Smooth muscle cell (in vitro differentiated cells): ENCODE results near the gene EIF5. TPM values are rescaled to one million over a fixed set of nuclear protein-coding genes. Genes with fewer than 3 reads are reported as not detected.

Source experiments
- DNase-seq: peaks from one replicate; lab custom pipeline; 2025; ENCODE audit not compliant: unreplicated experiment; lab: John Stamatoyannopoulos, UW
- H2AFZ ChIP-seq: fragments of 200-600 bp; sonication (generic); 2 replicates; pipeline ENCODE4 v1.6.0; 2016; ENCODE audit warnings: antibody characterized with exemption, low read depth, mild to moderate bottlenecking
- H3F3A ChIP-seq: fragments of 200-600 bp; sonication (generic); 2 replicates; pipeline ENCODE4 v1.6.0; 2017; ENCODE audit warnings: antibody characterized with exemption, low read depth
- H3K27ac ChIP-seq: fragments of 200-600 bp; sonication (generic); 2 replicates; pipeline ENCODE4 v1.5.1; 2016; ENCODE audit warnings: low read depth, mild to moderate bottlenecking
- H3K27me3 ChIP-seq: fragments of 200-600 bp; sonication (generic); 2 replicates; pipeline ENCODE4 v1.6.1; 2016; ENCODE audit warnings: low read depth, mild to moderate bottlenecking
- H3K36me3 ChIP-seq: fragments of 200-600 bp; sonication (generic); 2 replicates; pipeline ENCODE4 v1.5.1; 2016; ENCODE audit warnings: low read depth
- H3K4me1 ChIP-seq: fragments of 200-600 bp; sonication (generic); 2 replicates; pipeline ENCODE4 v1.5.1; 2016; ENCODE audit warnings: low read depth
- H3K4me2 ChIP-seq: fragments of 200-600 bp; sonication (generic); 2 replicates; pipeline ENCODE4 v1.6.0; 2016; ENCODE audit warnings: mild to moderate bottlenecking
- H3K4me3 ChIP-seq: fragments of 200-600 bp; sonication (generic); 2 replicates; pipeline ENCODE4 v1.5.1; 2016; ENCODE audit warnings: mild to moderate bottlenecking
- H3K79me2 ChIP-seq: fragments of 200-600 bp; sonication (generic); 2 replicates; pipeline ENCODE4 v1.6.0; 2016; ENCODE audit warnings: low read depth, mild to moderate bottlenecking
- H3K9ac ChIP-seq: fragments of 200-600 bp; sonication (generic); 2 replicates; pipeline ENCODE4 v1.6.0; 2016; ENCODE audit warnings: low read depth
- H3K9me3 ChIP-seq: fragments of 200-600 bp; sonication (generic); replicated peaks from 2 replicates; pipeline ENCODE4 v1.5.1; 2016; ENCODE audit warnings: low read depth
- H4K20me1 ChIP-seq: fragments of 200-600 bp; sonication (generic); 2 replicates; pipeline ENCODE4 v1.6.0; 2016; ENCODE audit warnings: low read depth
- WGBS: methylation state at CpG from one replicate; pipeline ENCODE4 v1.1.7; 2016; ENCODE audit warnings: low lambda C conversion rate; 5-methylcytosine and 5-hydroxymethylcytosine counted together
- polyA plus RNA-seq: library from polyadenylated mRNA; unstranded; fragments of >200 nt; fragmentation: Nextera tagmentation; extraction: Ambion mirVana; gene quantifications from 2 replicates; pipeline ENCODE4 v1.2.1, GENCODE V29; 2016
- total RNA-seq: library from RNA; depleted of rRNA; stranded (reverse); fragments of >200 nt; gene quantifications from 2 replicates; pipeline ENCODE4 v1.2.3, GENCODE V29; 2014
- TF ChIP-seq, protein P1 (sequence below): fragments of 200-600 bp; sonication (generic); IDR thresholded peaks from 2 replicates; pipeline ENCODE4 v1.5.1; 2017; ENCODE audit warnings: borderline replicate concordance, mild to moderate bottlenecking, antibody characterized with exemption; ENCODE audit not compliant: insufficient read depth, poor library complexity, severe bottlenecking

Gene EIF5
- total and polyA plus RNA-seq, 2 experiments from 2014 or later, result 278 to 290 TPM

DNA sequence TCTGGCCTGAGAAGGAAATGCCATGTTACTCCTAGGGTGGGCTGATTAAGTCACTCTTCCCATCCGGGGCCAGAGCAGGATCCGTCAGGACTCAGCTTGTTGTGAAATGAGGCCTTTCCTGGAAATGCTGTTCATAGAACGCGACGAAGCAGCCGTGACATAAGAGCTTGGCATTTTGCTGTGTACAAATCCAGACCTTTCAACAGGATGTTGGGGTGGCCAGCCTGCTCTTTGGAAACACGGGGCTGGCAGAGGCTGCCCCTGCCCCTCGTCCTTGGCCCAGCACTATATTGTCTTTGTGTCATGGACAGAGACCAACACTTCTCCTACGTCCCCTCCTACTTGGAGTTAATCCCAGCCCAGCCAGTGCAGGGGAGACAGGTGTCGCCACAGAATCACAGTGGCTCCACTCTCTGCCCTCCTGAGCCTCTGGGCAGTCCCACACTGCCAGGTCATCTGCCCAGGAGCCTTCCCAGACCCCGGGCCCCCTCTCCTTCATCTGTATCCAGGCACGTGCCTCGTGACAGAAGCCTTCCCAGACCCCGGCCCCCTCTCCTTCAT is 18.6 kb upstream of the EIF5 start:
- Histone ChIP-seq H3F3A (no peaks in the 10 kb centered on the region), H3K9me3 (no peaks in the 10 kb centered on the region), H3K4me3 (no peak overlapping the region), H3K4me1 (no peaks in the 10 kb centered on the region), H3K27ac (peak overlapping the region; percentile 37), H3K9ac (no peak overlapping the region), H3K79me2 (no peaks in the 10 kb centered on the region), H3K27me3 (no peaks in the 10 kb centered on the region), H4K20me1 (no peaks in the 10 kb centered on the region), H3K36me3 (no peaks in the 10 kb centered on the region), H2AFZ (no peak overlapping the region), H3K4me2 (no peak overlapping the region)
- TF ChIP-seq, protein P1, sequence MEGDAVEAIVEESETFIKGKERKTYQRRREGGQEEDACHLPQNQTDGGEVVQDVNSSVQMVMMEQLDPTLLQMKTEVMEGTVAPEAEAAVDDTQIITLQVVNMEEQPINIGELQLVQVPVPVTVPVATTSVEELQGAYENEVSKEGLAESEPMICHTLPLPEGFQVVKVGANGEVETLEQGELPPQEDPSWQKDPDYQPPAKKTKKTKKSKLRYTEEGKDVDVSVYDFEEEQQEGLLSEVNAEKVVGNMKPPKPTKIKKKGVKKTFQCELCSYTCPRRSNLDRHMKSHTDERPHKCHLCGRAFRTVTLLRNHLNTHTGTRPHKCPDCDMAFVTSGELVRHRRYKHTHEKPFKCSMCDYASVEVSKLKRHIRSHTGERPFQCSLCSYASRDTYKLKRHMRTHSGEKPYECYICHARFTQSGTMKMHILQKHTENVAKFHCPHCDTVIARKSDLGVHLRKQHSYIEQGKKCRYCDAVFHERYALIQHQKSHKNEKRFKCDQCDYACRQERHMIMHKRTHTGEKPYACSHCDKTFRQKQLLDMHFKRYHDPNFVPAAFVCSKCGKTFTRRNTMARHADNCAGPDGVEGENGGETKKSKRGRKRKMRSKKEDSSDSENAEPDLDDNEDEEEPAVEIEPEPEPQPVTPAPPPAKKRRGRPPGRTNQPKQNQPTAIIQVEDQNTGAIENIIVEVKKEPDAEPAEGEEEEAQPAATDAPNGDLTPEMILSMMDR, result no peak
- DNase-seq, result no peak
- 66% methylated on average over 14 of the region's 14 CpGs for WGBS

DNA sequence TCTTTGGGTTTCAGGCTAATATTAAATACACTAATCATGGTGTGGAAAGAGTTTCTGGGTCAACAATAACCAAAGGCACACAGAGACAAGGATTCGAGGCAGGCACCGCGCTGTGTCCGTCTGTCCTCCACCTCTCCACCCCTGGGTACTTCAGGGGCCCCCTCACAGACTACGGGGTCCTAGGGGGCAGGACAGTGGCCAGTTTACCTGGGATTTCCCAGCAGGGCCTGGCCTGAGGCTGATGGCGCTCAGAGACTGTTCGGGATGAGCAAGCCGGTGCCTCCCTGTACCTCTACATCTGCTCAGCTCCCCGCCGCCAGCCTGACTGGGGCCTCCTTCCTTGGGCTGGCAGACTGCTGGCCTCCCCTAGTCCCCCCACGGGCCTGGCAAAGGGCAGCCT is 18.1 kb upstream of the EIF5 start:
- H3K27me3 ChIP-seq, result no peaks in the 10 kb centered on the region
- TF ChIP-seq, protein P1, result no peak
- no peaks in the 10 kb centered on the region for H3K4me1 ChIP-seq
- peak overlapping the region; percentile 37 for H3K27ac ChIP-seq
- 95% methylated on average over 11 of the region's 11 CpGs for WGBS
- no peak overlapping the region for H3K9ac ChIP-seq
- H3K36me3 ChIP-seq, result no peaks in the 10 kb centered on the region
- no peaks in the 10 kb centered on the region for H3F3A ChIP-seq
- no peak overlapping the region for H2AFZ ChIP-seq
- DNase-seq, result no peak
- H3K4me2 ChIP-seq, result no peak overlapping the region
- H3K9me3 ChIP-seq, result no peaks in the 10 kb centered on the region
- H3K4me3 ChIP-seq, result no peak overlapping the region
- no peaks in the 10 kb centered on the region for H4K20me1 ChIP-seq
- H3K79me2 ChIP-seq, result no peaks in the 10 kb centered on the region

DNA sequence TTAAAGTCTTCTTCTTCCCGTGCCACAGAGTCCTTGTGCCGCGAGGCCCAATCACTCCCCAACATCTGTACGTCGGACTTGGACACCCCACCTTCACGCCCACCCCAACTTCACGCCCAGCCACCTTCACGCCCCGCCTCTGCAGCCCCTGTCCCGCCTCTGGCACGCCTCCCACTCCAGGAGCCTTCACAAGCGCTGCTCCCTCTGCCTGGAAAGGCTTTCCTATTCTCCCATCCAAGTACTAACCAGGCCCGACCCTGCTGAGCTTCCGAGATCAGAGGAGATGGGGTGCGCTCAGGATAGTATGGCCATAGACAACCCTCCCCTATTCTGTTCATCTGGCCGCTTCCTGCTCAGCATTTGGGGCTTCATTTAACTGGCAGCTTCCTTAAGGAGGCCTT is 17.3 kb upstream of the EIF5 start:
- Histone ChIP-seq H3K4me3 (no peak overlapping the region), H2AFZ (no peak overlapping the region), H3K9ac (no peak overlapping the region), H3F3A (no peaks in the 10 kb centered on the region), H3K27ac (no peak overlapping the region), H3K27me3 (no peaks in the 10 kb centered on the region), H3K9me3 (no peaks in the 10 kb centered on the region), H3K4me1 (no peaks in the 10 kb centered on the region), H3K79me2 (no peaks in the 10 kb centered on the region), H3K4me2 (no peak overlapping the region), H3K36me3 (no peaks in the 10 kb centered on the region), H4K20me1 (no peaks in the 10 kb centered on the region)
- no peak for DNase-seq
- TF ChIP-seq, protein P1, result no peak
- 94% methylated on average over 16 of the region's 16 CpGs for WGBS

DNA sequence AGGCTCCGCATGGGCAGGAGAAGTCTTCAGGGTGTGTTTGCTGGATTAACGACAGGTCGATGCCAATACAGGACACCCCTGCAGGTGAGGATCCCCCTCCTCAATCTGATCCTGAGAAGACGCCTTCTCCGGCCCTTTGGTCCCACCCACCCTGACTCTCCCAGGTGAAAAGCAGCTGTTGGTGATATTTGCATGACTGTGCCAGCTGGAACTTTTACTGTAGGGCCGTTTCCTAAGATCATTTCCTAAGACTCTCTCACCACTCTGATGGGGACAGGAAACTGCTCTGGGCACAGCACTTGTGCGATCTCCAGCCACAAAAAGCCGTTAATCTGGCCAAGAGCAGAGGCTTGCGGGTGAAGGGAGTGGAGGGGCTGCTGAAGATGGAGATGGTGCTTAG is 16.8 kb upstream of the EIF5 start:
- no peak for DNase-seq
- H2AFZ ChIP-seq, result no peak overlapping the region
- no peak overlapping the region for H3K27ac ChIP-seq
- H3K4me1 ChIP-seq, result no peaks in the 10 kb centered on the region
- H3K27me3 ChIP-seq, result no peaks in the 10 kb centered on the region
- no peaks in the 10 kb centered on the region for H4K20me1 ChIP-seq
- no peaks in the 10 kb centered on the region for H3K79me2 ChIP-seq
- TF ChIP-seq, protein P1, result no peak
- H3K4me3 ChIP-seq, result no peak overlapping the region
- no peak overlapping the region for H3K4me2 ChIP-seq
- no peak overlapping the region for H3K9ac ChIP-seq
- no peaks in the 10 kb centered on the region for H3K36me3 ChIP-seq
- H3K9me3 ChIP-seq, result no peaks in the 10 kb centered on the region
- no peaks in the 10 kb centered on the region for H3F3A ChIP-seq
- WGBS, result 62% methylated on average over 9 of the region's 9 CpGs
